ENCODE results near the gene LRRC4.

DNA sequence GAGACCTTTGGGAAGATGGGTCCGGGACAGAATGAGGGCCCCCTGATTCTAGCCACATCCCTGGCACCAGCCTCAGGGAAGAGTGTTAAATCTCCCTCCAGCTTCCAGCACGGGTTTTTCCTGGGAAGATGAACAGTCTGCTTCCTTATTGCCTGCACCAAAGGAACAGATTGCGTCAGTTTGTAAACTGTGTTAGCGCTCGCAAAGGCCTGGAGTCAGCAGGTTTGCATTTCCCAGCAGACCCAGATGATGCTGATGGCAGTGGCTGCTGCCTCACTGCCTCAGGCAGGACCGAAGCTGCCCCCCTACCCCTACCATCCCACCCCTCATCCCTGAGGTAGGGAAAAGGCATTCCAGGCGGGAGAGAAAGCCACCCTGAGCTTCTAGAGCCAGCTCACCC is 34.6 kb upstream of the LRRC4 start:
- TF ChIP-seq, protein P1, sequence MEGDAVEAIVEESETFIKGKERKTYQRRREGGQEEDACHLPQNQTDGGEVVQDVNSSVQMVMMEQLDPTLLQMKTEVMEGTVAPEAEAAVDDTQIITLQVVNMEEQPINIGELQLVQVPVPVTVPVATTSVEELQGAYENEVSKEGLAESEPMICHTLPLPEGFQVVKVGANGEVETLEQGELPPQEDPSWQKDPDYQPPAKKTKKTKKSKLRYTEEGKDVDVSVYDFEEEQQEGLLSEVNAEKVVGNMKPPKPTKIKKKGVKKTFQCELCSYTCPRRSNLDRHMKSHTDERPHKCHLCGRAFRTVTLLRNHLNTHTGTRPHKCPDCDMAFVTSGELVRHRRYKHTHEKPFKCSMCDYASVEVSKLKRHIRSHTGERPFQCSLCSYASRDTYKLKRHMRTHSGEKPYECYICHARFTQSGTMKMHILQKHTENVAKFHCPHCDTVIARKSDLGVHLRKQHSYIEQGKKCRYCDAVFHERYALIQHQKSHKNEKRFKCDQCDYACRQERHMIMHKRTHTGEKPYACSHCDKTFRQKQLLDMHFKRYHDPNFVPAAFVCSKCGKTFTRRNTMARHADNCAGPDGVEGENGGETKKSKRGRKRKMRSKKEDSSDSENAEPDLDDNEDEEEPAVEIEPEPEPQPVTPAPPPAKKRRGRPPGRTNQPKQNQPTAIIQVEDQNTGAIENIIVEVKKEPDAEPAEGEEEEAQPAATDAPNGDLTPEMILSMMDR (IDR thresholded peaks at IDR 0.05) = no peak
- TF ChIP-seq ZFX (IDR thresholded peaks at IDR 0.05; ENCODE audit: borderline replicate concordance) = no peak
